K562 (cell line): ENCODE measurements around the gene ZBTB20.

ENCODE experiments used
- CTCF ChIP-seq, 3 experiments: IDR thresholded peaks in 2 of 3; conservative IDR thresholded peaks in 1 of 3; 2 replicates each; pipeline ENCODE4 v1.5.1; 2011 to 2012; ENCODE audit warnings: low read length in 3 of 3, mild to moderate bottlenecking in 3 of 3, control low read depth in 2 of 3, improper control_type of control experiment in 1 of 3, inconsistent platforms in 1 of 3, low read depth in 1 of 3, mixed read lengths in 1 of 3, moderate library complexity in 1 of 3; ENCODE audit not compliant: insufficient read depth in 2 of 3
- E2F4 ChIP-seq: sonication (generic); formaldehyde crosslinking; IDR thresholded peaks from 2 replicates; pipeline ENCODE4 v1.8.0; 2022; ENCODE audit warnings: mild to moderate bottlenecking, low read depth, missing genetic modification reagents
- FOS ChIP-seq: IDR thresholded peaks from 3 replicates; pipeline ENCODE4 v1.6.1; 2011; ENCODE audit not compliant: insufficient read length; ENCODE audit errors: extremely low read depth
- LEF1 ChIP-seq: fragments of 450-650 bp; IDR thresholded peaks from 2 replicates; pipeline ENCODE4 v1.6.1; 2016; ENCODE audit warnings: mild to moderate bottlenecking
- MYC ChIP-seq, 2 experiments: fragments of 250-450 bp in 1 of 2; sonication (Bioruptor Pico) in 1 of 2; IDR thresholded peaks; 2 replicates each; pipeline versions ENCODE4 v1.5.1 to v1.6.1; 2012 to 2021; ENCODE audit warnings: low read depth in 2 of 2, borderline replicate concordance in 1 of 2, improper control_type of control experiment in 1 of 2, low read length in 1 of 2, mild to moderate bottlenecking in 1 of 2, moderate library complexity in 1 of 2
- SPI1 ChIP-seq: IDR thresholded peaks from 2 replicates; pipeline ENCODE4 v1.6.1; 2011; ENCODE audit warnings: low read depth, low read length, control low read depth, borderline replicate concordance
- ZNF140 ChIP-seq: fragments of 250-450 bp; sonication (Bioruptor Pico); IDR thresholded peaks from 2 replicates; pipeline ENCODE4 v1.8.0; 2021; ENCODE audit warnings: moderate library complexity, mild to moderate bottlenecking, inconsistent platforms
- ZNF707 ChIP-seq: fragments of 250-450 bp; sonication (Bioruptor Pico); conservative IDR thresholded peaks from 2 replicates; pipeline ENCODE4 v1.8.0; 2022; ENCODE audit warnings: inconsistent platforms, mild to moderate bottlenecking, moderate library complexity

- TF ChIP-seq MYC (IDR thresholded peaks at IDR 0.05; ENCODE audit: low read depth, low read length) (no peak), MYC (CRISPR knock-in tag; IDR thresholded peaks at IDR 0.05; ENCODE audit: borderline replicate concordance, low read depth) (no peak), CTCF (IDR thresholded peaks at IDR 0.05 in 2 of 3, conservative IDR thresholded peaks at IDR 0.05 in 1 of 3; ENCODE audit: insufficient read depth in 2 of 3, low read depth in 1 of 3, low read length in 3 of 3) (no peak), ZNF140 (no peak), E2F4 (CRISPR knock-in tag) (no peak), SPI1 (no peak), FOS (no peak), LEF1 (no peak), ZNF707 (CRISPR knock-in tag) (no peak)
Observed at GRCh38 chr3:115062412-115062956, 84.6 kb downstream of the ZBTB20 start.
